Loucy (cell line): ENCODE measurements around the gene ARVCF.

Experiments used
- CTCF ChIP-seq: fragments of 200-600 bp; sonication (generic); conservative IDR thresholded peaks from 2 replicates; pipeline ENCODE4 v1.5.1; 2014; ENCODE audit warnings: mild to moderate bottlenecking, antibody characterized with exemption, low read length
- EZH2phosphoT487 ChIP-seq: fragments of 200-600 bp; IDR thresholded peaks from 2 replicates; pipeline ENCODE4 v1.6.1; 2018; ENCODE audit warnings: antibody characterized with exemption, mild to moderate bottlenecking, moderate library complexity, borderline replicate concordance

- no peak for TF ChIP-seq CTCF
- no peak for TF ChIP-seq EZH2phosphoT487
These were observed 23.2 kb upstream of the ARVCF start for GRCh38 chr22:20039683-20040325.
